Right cardiac atrium (tissue), 5 donors: ENCODE measurements around the gene DNASE2. TPM values are rescaled to one million over a fixed set of nuclear protein-coding genes. Genes with fewer than 3 reads are reported as not detected.

Experiments used
- ATAC-seq, 2 donors: fragments of 200-7000 bp; cut with Tn5 transposase; one replicate each; pipeline versions ENCODE4 v1.8.0 to v1.9.1; 2020; ENCODE audit warnings: moderate library complexity in 2 of 2, mild to moderate bottlenecking in 1 of 2
- DNase-seq, 3 donors: peaks; one replicate each; pipeline ENCODE4 v3.0.0-alpha.2; 2020
- H3K27ac ChIP-seq: one replicate; pipeline ENCODE4 v1.5.1; 2013; ENCODE audit warnings: mild to moderate bottlenecking, low read length, control low read depth, moderate library complexity
- H3K27me3 ChIP-seq: one replicate; pipeline ENCODE4 v1.6.1; 2013; ENCODE audit not compliant: control insufficient read depth, insufficient read depth
- H3K4me1 ChIP-seq: one replicate; pipeline ENCODE4 v1.6.1; 2013; ENCODE audit warnings: low read length; ENCODE audit not compliant: control insufficient read depth, insufficient read depth
- H3K4me3 ChIP-seq: one replicate; pipeline ENCODE4 v1.5.1; 2013; ENCODE audit warnings: low read length, control low read depth
- H3K9me3 ChIP-seq: one replicate; pipeline ENCODE4 v1.6.1; 2013; ENCODE audit warnings: low read length; ENCODE audit not compliant: control insufficient read depth
- WGBS: extraction: QIAGEN DNeasy Blood & Tissue Kit; methylation state at CpG from one replicate; pipeline ENCODE4 v1.1.7; 2013; 5-methylcytosine and 5-hydroxymethylcytosine counted together
- intact Hi-C, 4 donors: fragments of 100-400 bp; cut with DNase I; formaldehyde crosslinking; loops; one replicate each; pipeline versions ENCODE4 v1.11.0 to v1.14.0; 2022 to 2023
- polyA plus RNA-seq: library from polyadenylated mRNA; stranded (reverse); fragments of 200-250 nt; gene quantifications from one replicate; pipeline ENCODE4 v1.2.3, GENCODE V29; 2013
- total RNA-seq, 4 donors: library from RNA; stranded (reverse); fragmentation: NEBNext Ultra II Directional; extraction: Animal tissue kit (Norgen Biotek cat#: 25700); gene quantifications; one replicate each; pipeline ENCODE4 v1.2.1, GENCODE V29; 2021
- donor health status: healthy with polysubstance abuse.
- donor health status: DM: no; HTN: yes; CAD: no.
- donor health status: DM: no; HTN: no; CAD: no.
- donor health status: DM: no; HTN: yes; CAD: no; lungs with severe emphysema.
- donor health status: DM: yes; HTN: yes; CAD: no.

DNASE2 gene
- total and polyA plus RNA-seq, 5 donors = 19.2 to 30.6 (median 23.6) TPM

DNA sequence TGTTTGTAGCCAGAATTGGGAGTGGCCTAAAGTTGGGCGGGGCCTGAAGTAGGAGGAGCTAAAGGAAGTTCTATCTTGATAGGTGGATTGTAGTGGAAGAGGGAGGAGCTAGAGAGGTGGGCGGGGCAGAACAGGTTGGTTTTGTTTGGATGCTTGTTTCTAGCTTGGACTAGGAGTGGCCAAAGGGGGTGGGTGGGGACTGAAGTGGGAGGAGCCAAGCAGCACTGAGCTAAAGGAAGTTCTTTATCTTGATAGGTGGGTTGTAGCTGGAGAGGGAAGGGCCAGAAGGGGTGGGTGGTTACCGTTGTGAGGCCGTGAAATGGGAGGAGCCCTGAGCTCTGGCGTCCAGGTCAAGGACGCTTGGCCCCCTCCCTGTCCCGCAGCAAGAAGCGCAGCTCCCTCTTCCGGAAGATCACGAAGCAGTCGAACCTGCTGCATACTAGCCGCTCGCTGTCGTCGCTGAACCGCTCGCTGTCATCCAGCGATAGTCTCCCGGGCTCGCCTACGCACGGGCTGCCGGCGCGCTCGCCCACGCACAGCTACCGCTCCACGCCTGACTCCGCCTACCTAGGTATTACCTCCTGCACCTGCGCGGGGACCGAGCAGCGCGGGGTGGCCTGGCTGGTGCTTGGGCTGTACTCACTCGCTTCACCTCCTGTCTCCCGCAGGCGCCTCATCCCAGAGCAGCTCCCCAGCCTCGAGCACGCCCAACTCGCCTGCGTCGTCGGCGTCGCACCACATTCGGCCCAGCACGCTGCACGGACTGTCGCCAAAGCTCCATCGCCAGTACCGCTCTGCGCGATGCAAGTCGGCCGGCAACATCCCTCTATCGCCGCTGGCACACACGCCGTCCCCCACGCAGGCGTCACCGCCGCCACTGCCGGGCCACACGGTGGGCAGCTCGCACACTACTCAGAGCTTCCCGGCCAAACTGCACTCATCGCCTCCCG lies 8.0 kb downstream of the DNASE2 start:
- H3K4me3 ChIP-seq = no peak overlapping the region
- intact Hi-C loops = no loop called here
- ATAC-seq (peak; percentile 68 to 82), DNase-seq (peak; percentile 62 to 82 (median 79))
- no peaks in the 10 kb centered on the region for H3K4me1 ChIP-seq
- H3K27me3 ChIP-seq = no peaks in the 10 kb centered on the region
- 42% methylated on average over 70 of the region's 70 CpGs for WGBS
- no peak overlapping the region for H3K27ac ChIP-seq
- no peaks in the 10 kb centered on the region for H3K9me3 ChIP-seq

- intact Hi-C loops = no loop called here
- Histone ChIP-seq H3K27me3 (no peaks in the 10 kb centered on the region), H3K27ac (no peak overlapping the region), H3K4me1 (no peaks in the 10 kb centered on the region), H3K4me3 (no peak overlapping the region), H3K9me3 (no peaks in the 10 kb centered on the region)
- ATAC-seq = no peak
- WGBS = 84% methylated on average over 5 of the region's 5 CpGs
- no peak for DNase-seq
Measured at GRCh38 chr19:12872255-12872654, 9.0 kb downstream of the DNASE2 start.

- Histone ChIP-seq H3K27ac (no peak overlapping the region), H3K9me3 (no peaks in the 10 kb centered on the region), H3K4me3 (no peak overlapping the region), H3K4me1 (no peaks in the 10 kb centered on the region), H3K27me3 (no peaks in the 10 kb centered on the region)
- intact Hi-C loops = no loop called here
- no peak for ATAC-seq
- WGBS = 67% methylated on average over 3 of the region's 3 CpGs
- no peak for DNase-seq
Measured at GRCh38 chr19:12871681-12872080, 9.6 kb downstream of the DNASE2 start.

- 96% methylated on average over 10 of the region's 10 CpGs for WGBS
- Histone ChIP-seq H3K4me3 (no peak overlapping the region), H3K27ac (no peak overlapping the region), H3K27me3 (no peaks in the 10 kb centered on the region), H3K4me1 (no peaks in the 10 kb centered on the region), H3K9me3 (no peaks in the 10 kb centered on the region)
- DNase-seq = no peak
- intact Hi-C loops = no loop called here
- no peak for ATAC-seq
Measured at GRCh38 chr19:12868540-12869112, 12.6 kb downstream of the DNASE2 start.

DNA sequence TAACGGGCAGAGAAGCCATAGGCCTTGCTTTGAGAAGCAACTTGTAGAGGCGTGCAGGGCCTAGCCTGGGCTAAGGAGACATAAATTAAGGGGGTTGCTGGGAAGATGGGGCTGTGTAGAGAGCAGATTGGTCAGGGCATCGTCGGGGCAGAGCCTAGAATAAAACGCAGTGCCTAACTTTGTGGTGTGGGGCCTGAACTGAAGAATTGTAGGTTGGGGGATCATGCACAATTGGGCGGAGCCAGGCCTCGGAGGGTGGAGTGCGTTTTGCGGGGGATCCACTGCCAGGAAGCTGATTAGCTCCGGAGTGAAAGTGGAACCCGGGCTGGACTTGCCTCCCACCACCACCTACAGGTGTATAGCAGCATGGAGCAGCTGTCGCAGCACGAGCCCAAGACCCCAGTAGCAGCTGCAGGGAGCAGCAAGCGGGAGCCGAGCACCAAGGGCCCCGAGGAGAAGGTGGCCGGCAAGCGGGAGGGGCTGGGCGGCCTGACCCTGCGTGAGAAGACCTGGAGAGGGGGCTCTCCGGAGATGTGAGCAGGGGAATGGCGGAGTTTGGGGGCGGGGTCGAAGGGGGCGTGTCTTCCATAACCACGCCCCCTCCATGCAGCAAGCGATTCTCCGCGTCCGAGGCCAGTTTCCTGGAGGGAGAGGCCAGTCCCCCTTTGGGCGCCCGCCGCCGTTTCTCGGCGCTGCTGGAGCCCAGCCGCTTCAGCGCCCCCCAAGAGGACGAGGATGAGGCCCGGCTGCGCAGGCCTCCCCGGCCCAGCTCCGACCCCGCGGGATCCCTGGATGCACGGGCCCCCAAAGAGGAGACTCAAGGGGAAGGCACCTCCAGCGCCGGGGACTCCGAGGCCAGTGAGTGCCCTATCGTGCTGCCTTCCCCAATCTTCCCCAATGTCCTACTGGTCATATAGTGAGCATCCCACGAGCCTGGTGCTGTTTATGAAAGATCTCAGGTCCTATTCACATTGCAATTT lies 13.8 kb downstream of the DNASE2 start:
- DNase-seq = peak; percentile 63 to 87 (median 85)
- Histone ChIP-seq H3K27ac (no peak overlapping the region), H3K4me1 (no peaks in the 10 kb centered on the region), H3K4me3 (peak overlapping the region; percentile 30), H3K27me3 (no peaks in the 10 kb centered on the region), H3K9me3 (no peaks in the 10 kb centered on the region)
- intact Hi-C loops = no loop called here
- peak; percentile 75 to 77 for ATAC-seq
- 9% methylated on average over 51 of the region's 51 CpGs for WGBS

GRCh38 chr19:12866416-12867119 lies 14.7 kb downstream of the DNASE2 start:
- no peak for ATAC-seq
- WGBS = 87% methylated on average over 29 of the region's 29 CpGs
- Histone ChIP-seq H3K4me3 (no peak overlapping the region), H3K27me3 (no peaks in the 10 kb centered on the region), H3K4me1 (no peaks in the 10 kb centered on the region), H3K9me3 (no peaks in the 10 kb centered on the region), H3K27ac (no peak overlapping the region)
- intact Hi-C loops = no loop called here
- no peak for DNase-seq

DNA sequence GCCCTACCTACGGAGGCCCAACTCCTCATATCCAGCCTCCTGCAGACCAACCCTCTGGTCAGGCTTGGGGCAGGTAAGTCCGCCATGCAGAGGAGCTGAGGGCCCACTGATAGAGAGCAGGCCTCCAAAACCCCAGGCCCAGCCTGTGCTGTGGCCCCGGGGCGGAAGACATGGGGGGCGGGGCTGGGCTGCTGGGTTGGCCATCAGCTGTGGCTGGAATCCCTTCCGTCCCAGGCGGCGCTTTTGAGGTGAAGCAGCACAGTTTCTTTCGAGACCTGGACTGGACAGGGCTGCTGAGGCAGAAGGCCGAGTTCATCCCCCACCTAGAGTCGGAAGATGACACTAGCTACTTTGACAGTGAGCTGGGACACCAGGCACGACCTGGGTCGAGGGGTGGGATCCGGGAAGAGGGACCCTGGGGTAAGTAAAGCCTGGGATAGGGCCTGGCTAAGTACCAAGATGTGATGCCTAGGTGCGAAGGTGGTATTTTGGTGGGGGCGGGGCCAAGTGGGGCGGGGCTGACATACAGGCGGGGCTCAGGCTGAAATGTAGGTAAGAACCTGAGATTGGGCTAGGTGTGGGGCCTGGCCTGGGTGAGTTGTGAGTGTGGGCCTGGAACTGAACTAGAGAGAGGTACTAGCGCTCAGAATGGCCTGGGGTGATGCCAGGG lies 15.4 kb downstream of the DNASE2 start:
- intact Hi-C loops = no loop called here
- no peaks in the 10 kb centered on the region for H3K9me3 ChIP-seq
- no peak overlapping the region for H3K4me3 ChIP-seq
- no peaks in the 10 kb centered on the region for H3K4me1 ChIP-seq
- no peaks in the 10 kb centered on the region for H3K27me3 ChIP-seq
- H3K27ac ChIP-seq = no peak overlapping the region
- no peak for DNase-seq
- no peak for ATAC-seq
- 84% methylated on average over 19 of the region's 19 CpGs for WGBS

GRCh38 chr19:12864721-12865715 lies 16.2 kb downstream of the DNASE2 start:
- intact Hi-C loops = no loop called here
- ATAC-seq (no peak), DNase-seq (no peak)
- H3K27ac ChIP-seq = no peak overlapping the region
- no peaks in the 10 kb centered on the region for H3K9me3 ChIP-seq
- WGBS = 86% methylated on average over 34 of the region's 34 CpGs
- H3K4me1 ChIP-seq = no peaks in the 10 kb centered on the region
- H3K27me3 ChIP-seq = no peaks in the 10 kb centered on the region
- no peak overlapping the region for H3K4me3 ChIP-seq

GRCh38 chr19:12864143-12864542 lies 17.1 kb downstream of the DNASE2 start:
- H3K9me3 ChIP-seq = no peaks in the 10 kb centered on the region
- H3K27ac ChIP-seq = no peak overlapping the region
- no peak overlapping the region for H3K4me3 ChIP-seq
- intact Hi-C loops = no loop called here
- WGBS = 90% methylated on average over 4 of the region's 4 CpGs
- ATAC-seq (no peak), DNase-seq (no peak)
- H3K27me3 ChIP-seq = no peaks in the 10 kb centered on the region
- H3K4me1 ChIP-seq = no peaks in the 10 kb centered on the region
